Daoy (cell line): ENCODE measurements around the gene MCF2L. TPM values are rescaled to one million over a fixed set of nuclear protein-coding genes. Genes with fewer than 3 reads are reported as not detected.

ENCODE experiments used
- DNase-seq: peaks from one replicate; pipeline ENCODE4 v3.0.0-alpha.2; 2015; ENCODE audit warnings: low read depth
- total RNA-seq: library from RNA; depleted of rRNA; stranded (reverse); fragments of >200 nt; shearing (Covaris generic); gene quantifications from 2 replicates; pipeline ENCODE4 v1.2.3, GENCODE V29; 2014; rRNA removed

The MCF2L gene
- total RNA-seq, 1 experiment from 2014 or later: 11.3 TPM

GRCh38 chr13:113148940-113149503, 180.0 kb downstream of the MCF2L start:
- DNase-seq: no peak

Other genes with a start within 250 kb of the MCF2L start
- 0.11 TPM in 1 of 2 replicates, not detected in the other for gene F7, start 136.6 kb downstream of the MCF2L start, total RNA-seq
- not detected in 2 replicates for gene F10, start 153.6 kb downstream of the MCF2L start, total RNA-seq
- gene PROZ, start 189.4 kb downstream of the MCF2L start, total RNA-seq: not detected in 2 replicates
- 43.3 and 51.1 TPM in 2 replicates for gene PCID2, start 239.5 kb downstream of the MCF2L start, total RNA-seq
- 61.9 and 75.0 TPM in 2 replicates for gene CUL4A, start 240.4 kb downstream of the MCF2L start, total RNA-seq